SK-N-SH treated with all-trans-retinoic acid at 6 μM for 48 hours (cell line): ENCODE measurements around the gene STEAP3.
A peak's percentile ranks its signal among the peaks of the same experiment; 100 is the strongest.

Source experiments
- ATAC-seq: fragments of 200-7000 bp; cut with Tn5 transposase; 3 replicates; pipeline ENCODE4 v1.9.1; 2020; ENCODE audit warnings: mild to moderate bottlenecking, moderate library complexity
- ARNTL ChIP-seq: fragments of 450-650 bp; formaldehyde crosslinking; IDR thresholded peaks from 2 replicates; pipeline ENCODE4 v1.5.0; 2020; ENCODE audit warnings: low read depth, mild to moderate bottlenecking, moderate library complexity, borderline replicate concordance
- BACH2 ChIP-seq: fragments of 250-450 bp; sonication (Bioruptor Pico); IDR thresholded peaks from 2 replicates; pipeline ENCODE4 v1.9.0; 2021; ENCODE audit warnings: mild to moderate bottlenecking, borderline replicate concordance
- CREB5 ChIP-seq: fragments of 250-450 bp; sonication (Bioruptor Pico); IDR thresholded peaks from 2 replicates; pipeline ENCODE4 v1.5.1; 2020; ENCODE audit warnings: low read depth, mild to moderate bottlenecking, moderate library complexity
- CSDC2 ChIP-seq: fragments of 250-450 bp; sonication (Bioruptor Pico); IDR thresholded peaks from 2 replicates; pipeline ENCODE4 v1.5.0; 2020; ENCODE audit warnings: mild to moderate bottlenecking, moderate library complexity
- ESRRG ChIP-seq: fragments of 250-450 bp; sonication (Bioruptor Pico); IDR thresholded peaks from 2 replicates; pipeline ENCODE4 v1.6.1; 2021; ENCODE audit warnings: mild to moderate bottlenecking
- GLIS3 ChIP-seq: fragments of 250-450 bp; sonication (Bioruptor Pico); IDR thresholded peaks from 2 replicates; pipeline ENCODE4 v1.5.0; 2020; ENCODE audit warnings: mild to moderate bottlenecking, moderate library complexity
- ISL1 ChIP-seq: fragments of 250-450 bp; sonication (Bioruptor Pico); IDR thresholded peaks from 2 replicates; pipeline ENCODE4 v2.1.2; 2022; ENCODE audit warnings: mild to moderate bottlenecking, moderate library complexity
- OSR1 ChIP-seq: fragments of 250-450 bp; sonication (Bioruptor Pico); IDR thresholded peaks from 2 replicates; pipeline ENCODE4 v1.8.0; 2022; ENCODE audit warnings: moderate library complexity, mild to moderate bottlenecking, inconsistent platforms
- POU6F1 ChIP-seq: fragments of 250-450 bp; sonication (Bioruptor Pico); IDR thresholded peaks from 2 replicates; pipeline ENCODE4 v1.8.0; 2021; ENCODE audit warnings: low read depth, mild to moderate bottlenecking, moderate library complexity, borderline replicate concordance
- PPARA ChIP-seq: fragments of 250-450 bp; sonication (Bioruptor Pico); IDR thresholded peaks from 2 replicates; pipeline ENCODE4 v1.5.0; 2020; ENCODE audit warnings: mild to moderate bottlenecking, borderline replicate concordance
- RARB ChIP-seq: fragments of 250-450 bp; sonication (Bioruptor Pico); IDR thresholded peaks from 2 replicates; pipeline ENCODE4 v1.8.0; 2021; ENCODE audit warnings: mild to moderate bottlenecking, moderate library complexity
- SNAI2 ChIP-seq: fragments of 250-450 bp; sonication (Bioruptor Pico); IDR thresholded peaks from 2 replicates; pipeline ENCODE4 v1.5.0; 2020; ENCODE audit warnings: mild to moderate bottlenecking, moderate library complexity
- TOX ChIP-seq: fragments of 250-450 bp; sonication (Bioruptor Pico); IDR thresholded peaks from 2 replicates; pipeline ENCODE4 v1.8.0; 2021; ENCODE audit warnings: mild to moderate bottlenecking, moderate library complexity, borderline replicate concordance
- TSHZ2 ChIP-seq: fragments of 250-450 bp; sonication (Bioruptor Pico); IDR thresholded peaks from 2 replicates; pipeline ENCODE4 v1.5.0; 2020; ENCODE audit warnings: mild to moderate bottlenecking, moderate library complexity
- ZC3H10 ChIP-seq: fragments of 250-450 bp; sonication (Bioruptor Pico); IDR thresholded peaks from 2 replicates; pipeline ENCODE4 v1.5.1; 2021; ENCODE audit warnings: mild to moderate bottlenecking, moderate library complexity
- ZFP3 ChIP-seq: fragments of 250-450 bp; sonication (Bioruptor Pico); IDR thresholded peaks from 2 replicates; pipeline ENCODE4 v1.5.0; 2020; ENCODE audit warnings: mild to moderate bottlenecking, moderate library complexity
- ZFP30 ChIP-seq: fragments of 450-650 bp; formaldehyde crosslinking; IDR thresholded peaks from 2 replicates; pipeline ENCODE4 v1.5.0; 2022; ENCODE audit warnings: mild to moderate bottlenecking, moderate library complexity
- ZNF565 ChIP-seq: fragments of 450-650 bp; formaldehyde crosslinking; conservative IDR thresholded peaks from 2 replicates; pipeline ENCODE4 v1.5.0; 2020; ENCODE audit warnings: low read depth, mild to moderate bottlenecking, moderate library complexity
- ZNF70 ChIP-seq: fragments of 450-650 bp; formaldehyde crosslinking; IDR thresholded peaks from 2 replicates; pipeline ENCODE4 v1.5.0; 2020; ENCODE audit warnings: mild to moderate bottlenecking, moderate library complexity
- ZNF8 ChIP-seq: fragments of 450-650 bp; formaldehyde crosslinking; IDR thresholded peaks from 2 replicates; pipeline ENCODE4 v1.5.0; 2020; ENCODE audit warnings: mild to moderate bottlenecking, moderate library complexity

Gene STEAP3

GRCh38 chr2:119289642-119290041 lies 66.0 kb downstream of the STEAP3 start (continued):
- TF ChIP-seq ZNF565 (no peak), ZNF8 (CRISPR knock-in tag) (no peak)

GRCh38 chr2:119290859-119291587 lies 67.4 kb downstream of the STEAP3 start:
- TF ChIP-seq OSR1 (no peak), ZFP30 (CRISPR knock-in tag) (no peak)
- peak; percentile 92 for ATAC-seq

GRCh38 chr2:119291588-119292167 lies 68.0 kb downstream of the STEAP3 start:
- TF ChIP-seq PPARA (no peak), GLIS3 (no peak), ZFP30 (CRISPR knock-in tag) (no peak), OSR1 (no peak)
- ATAC-seq: no peak

GRCh38 chr2:119292226-119292625 lies 68.6 kb downstream of the STEAP3 start:
- no peak for ATAC-seq
- no peak for TF ChIP-seq CSDC2 (CRISPR knock-in tag)
- no peak for TF ChIP-seq ZFP3 (CRISPR knock-in tag)
- TF ChIP-seq ZNF8 (CRISPR knock-in tag): no peak
- no peak for TF ChIP-seq CREB5 (CRISPR knock-in tag)
- no peak for TF ChIP-seq ESRRG
- TF ChIP-seq SNAI2: no peak
- TF ChIP-seq ARNTL (CRISPR knock-in tag): no peak
- no peak for TF ChIP-seq ZC3H10 (CRISPR knock-in tag)
- TF ChIP-seq ZNF70 (CRISPR knock-in tag): no peak
- no peak for TF ChIP-seq POU6F1 (CRISPR knock-in tag)
- no peak for TF ChIP-seq ISL1 (CRISPR knock-in tag)
- no peak for TF ChIP-seq OSR1
- no peak for TF ChIP-seq ZFP30 (CRISPR knock-in tag)

- no peak for ATAC-seq
- TF ChIP-seq ZFP3 (CRISPR knock-in tag): no peak
- TF ChIP-seq ZNF565: no peak
- TF ChIP-seq ZNF8 (CRISPR knock-in tag): no peak
- TF ChIP-seq OSR1: no peak
- no peak for TF ChIP-seq CSDC2 (CRISPR knock-in tag)
- TF ChIP-seq POU6F1 (CRISPR knock-in tag): no peak
- no peak for TF ChIP-seq ESRRG
- no peak for TF ChIP-seq RARB
- TF ChIP-seq BACH2 (CRISPR knock-in tag): no peak
- no peak for TF ChIP-seq TSHZ2 (CRISPR knock-in tag)
- no peak for TF ChIP-seq PPARA
- no peak for TF ChIP-seq GLIS3
- TF ChIP-seq CREB5 (CRISPR knock-in tag): no peak
- no peak for TF ChIP-seq TOX (CRISPR knock-in tag)
- TF ChIP-seq, all 23 proteins: peak for 0
Measured at GRCh38 chr2:119293254-119293653, 69.6 kb downstream of the STEAP3 start.
